HepG2 (cell line): ENCODE measurements around the gene CDH23. TPM values are rescaled to one million over a fixed set of nuclear protein-coding genes. Genes with fewer than 3 reads are reported as not detected.

Experiments
- ATAC-seq: fragments of 200-7000 bp; cut with Tn5 transposase; 3 replicates; pipeline ENCODE4 v1.9.1; 2020; ENCODE audit warnings: mild to moderate bottlenecking, moderate library complexity
- BruUV-seq: library from RNA; stranded (reverse); fragments of 400-500 nt; replicated peaks from 2 replicates; lab custom pipeline; 2021; lab: Mats Ljungman, UMichigan
- CTCF ChIA-PET: fragments of 300-600 bp; formaldehyde crosslinking; extraction: SDS; loops from one replicate; lab custom pipeline; 2021; ENCODE audit warnings: low total read pairs, inconsistent platforms, low intra/inter-chr PET ratio; lab: Yijun Ruan, JAX
- POLR2A ChIA-PET: fragments of 350-600 bp; sonication (Branson Sonifier 250); formaldehyde crosslinking; loops from one replicate; lab custom pipeline; 2020; ENCODE audit warnings: antibody characterized with exemption, inconsistent platforms; lab: Yijun Ruan, JAX
- DNase-seq: peaks from one replicate; pipeline ENCODE4 v3.0.0-alpha.2; 2015; ENCODE audit warnings: low spot score
- FAIRE-seq: peaks from 3 replicates; lab custom pipeline; 2011; peaks lifted over from hg19 to GRCh38; lab: Jason Lieb, UNC
- H2AFZ ChIP-seq: one replicate; pipeline ENCODE4 v1.6.1; 2011; ENCODE audit warnings: low read length, inconsistent platforms
- H3K27ac ChIP-seq: fragments of 300-600 bp; 3 replicates; pipeline ENCODE4 v1.8.0; 2011; ENCODE audit warnings: mixed run types, mild to moderate bottlenecking, mixed read lengths, low read length, inconsistent platforms; ENCODE audit not compliant: insufficient read depth; ENCODE audit errors: extremely low read length
- H3K27me3 ChIP-seq, 2 experiments: fragments of 200-600 bp in 1 of 2; 2 replicates in 1 of 2; 3 replicates in 1 of 2; pipeline versions ENCODE4 v1.6.0 to v1.8.0; 2011; ENCODE audit warnings: low read length in 2 of 2, mild to moderate bottlenecking in 2 of 2, moderate library complexity in 2 of 2, inconsistent platforms in 1 of 2; ENCODE audit not compliant: insufficient read depth in 2 of 2, control insufficient read depth in 1 of 2
- H3K36me3 ChIP-seq, 2 experiments: fragments of 200-600 bp in 1 of 2; replicated peaks in 1 of 2; 2 replicates in 1 of 2; 3 replicates in 1 of 2; pipeline versions ENCODE4 v1.5.1 to v1.8.0; 2011; ENCODE audit warnings: low read length in 2 of 2, inconsistent platforms in 1 of 2; ENCODE audit not compliant: insufficient read depth in 2 of 2, control insufficient read depth in 1 of 2
- H3K4me1 ChIP-seq: 2 replicates; pipeline ENCODE4 v1.5.1; 2012; ENCODE audit warnings: low read length, inconsistent platforms; ENCODE audit not compliant: insufficient read depth
- H3K4me2 ChIP-seq: 2 replicates; pipeline ENCODE4 v1.6.0; 2011; ENCODE audit warnings: low read depth, low read length, inconsistent platforms
- H3K4me3 ChIP-seq, 3 experiments: fragments of 200-600 bp in 1 of 3; sonication (generic), shearing (Covaris generic) in 1 of 3; replicated peaks in 1 of 3; 2 replicates each; pipeline ENCODE4 v1.5.1; 2011 to 2016; ENCODE audit warnings: low read length in 3 of 3, inconsistent platforms in 2 of 3, low read depth in 2 of 3, mild to moderate bottlenecking in 2 of 3, control low read depth in 1 of 3, mixed read lengths in 1 of 3; ENCODE audit not compliant: insufficient read depth in 1 of 3
- H3K79me2 ChIP-seq: one replicate; pipeline ENCODE4 v1.6.1; 2011; ENCODE audit warnings: low read length, inconsistent platforms; ENCODE audit not compliant: insufficient read depth
- H3K9ac ChIP-seq: 2 replicates; pipeline ENCODE4 v1.6.0; 2011; ENCODE audit warnings: mild to moderate bottlenecking, low read depth, low read length, inconsistent platforms; ENCODE audit not compliant: insufficient read depth
- H3K9me3 ChIP-seq: 2 replicates; pipeline ENCODE4 v1.5.1; 2012; ENCODE audit warnings: mild to moderate bottlenecking, low read length
- H4K20me1 ChIP-seq: 2 replicates; pipeline ENCODE4 v1.6.0; 2011; ENCODE audit warnings: inconsistent platforms, mild to moderate bottlenecking, low read length, moderate library complexity; ENCODE audit not compliant: insufficient read depth
- ADNP ChIP-seq: sonication (generic); formaldehyde crosslinking; IDR thresholded peaks from 2 replicates; pipeline ENCODE4 v1.4.0; 2020; ENCODE audit warnings: missing genetic modification reagents
- ARID2 ChIP-seq: sonication (generic); formaldehyde crosslinking; IDR thresholded peaks from 2 replicates; pipeline ENCODE4 v1.8.1; 2022; ENCODE audit warnings: mild to moderate bottlenecking, missing genetic modification reagents, borderline replicate concordance
- ATF2 ChIP-seq: sonication (generic); formaldehyde crosslinking; IDR thresholded peaks from 2 replicates; pipeline ENCODE4 v1.4.0; 2020; ENCODE audit warnings: missing genetic modification reagents
- ATF7 ChIP-seq, 2 experiments: fragments of 450-650 bp in 1 of 2; sonication (generic) in 1 of 2; formaldehyde crosslinking in 1 of 2; IDR thresholded peaks; 2 replicates each; pipeline versions ENCODE4 v1.4.0 to v1.6.1; 2016 to 2020; ENCODE audit warnings: antibody characterized with exemption in 1 of 2, mild to moderate bottlenecking in 1 of 2, missing genetic modification reagents in 1 of 2
- CHCHD3 ChIP-seq: sonication (generic); formaldehyde crosslinking; IDR thresholded peaks from 2 replicates; pipeline ENCODE4 v1.8.0; 2022; ENCODE audit warnings: mild to moderate bottlenecking, missing genetic modification reagents, moderate library complexity
- FOSL1 ChIP-seq: sonication (generic); formaldehyde crosslinking; IDR thresholded peaks from 2 replicates; pipeline ENCODE4 v1.9.0; 2021; ENCODE audit warnings: missing genetic modification reagents, borderline replicate concordance
- KAT8 ChIP-seq: IDR thresholded peaks from 2 replicates; pipeline ENCODE4 v1.6.1; 2016; ENCODE audit warnings: missing genetic modification reagents, missing compliant biosample characterization
- MAX ChIP-seq: IDR thresholded peaks from 2 replicates; pipeline ENCODE4 v1.6.1; 2012; ENCODE audit warnings: inconsistent platforms
- PLRG1 ChIP-seq: fragments of 450-650 bp; conservative IDR thresholded peaks from 2 replicates; pipeline ENCODE4 v1.6.1; 2016
- RBFOX2 ChIP-seq: fragments of 200-400 bp; formaldehyde crosslinking; IDR thresholded peaks from 2 replicates; pipeline ENCODE4 v1.6.1; 2017; ENCODE audit warnings: low read depth, mild to moderate bottlenecking, low read length
- TCF7 ChIP-seq: sonication (generic); IDR thresholded peaks from 2 replicates; pipeline ENCODE4 v1.6.1; 2016; ENCODE audit warnings: antibody characterized with exemption, low read depth
- ZNF605 ChIP-seq: sonication (generic); formaldehyde crosslinking; IDR thresholded peaks from 2 replicates; pipeline ENCODE4 v1.8.0; 2022; ENCODE audit warnings: mild to moderate bottlenecking, missing genetic modification reagents
- ZNF674 ChIP-seq: sonication (generic); formaldehyde crosslinking; IDR thresholded peaks from 2 replicates; pipeline ENCODE4 v1.5.0; 2020; ENCODE audit warnings: low read depth, mild to moderate bottlenecking, missing genetic modification reagents
- ZNF766 ChIP-seq: sonication (generic); formaldehyde crosslinking; IDR thresholded peaks from 2 replicates; pipeline ENCODE4 v1.5.0; 2020; ENCODE audit warnings: missing genetic modification reagents, borderline replicate concordance
- ZNF788 ChIP-seq: sonication (generic); formaldehyde crosslinking; IDR thresholded peaks from 2 replicates; pipeline ENCODE4 v1.5.0; 2020; ENCODE audit warnings: mild to moderate bottlenecking, missing genetic modification reagents, borderline replicate concordance
- ZNF816 ChIP-seq: sonication (generic); formaldehyde crosslinking; IDR thresholded peaks from 2 replicates; pipeline ENCODE4 v1.8.0; 2022; ENCODE audit warnings: missing genetic modification reagents, mild to moderate bottlenecking, borderline replicate concordance
- WGBS: methylation state at CpG from one replicate; pipeline ENCODE4 v1.1.6; 2017; ENCODE audit warnings: low lambda C conversion rate; 5-methylcytosine and 5-hydroxymethylcytosine counted together
- in situ Hi-C: cut with HindIII; loops from 2 replicates; pipeline ENCODE4 v1.10.0; 2017; ENCODE audit warnings: low pct_unique_long_range_greater_than_20kb; ENCODE audit not compliant: extremely low pct_ligation_motif_present
- intact Hi-C: fragments of 100-400 bp; cut with micrococcal nuclease; formaldehyde crosslinking; loops from one replicate; pipeline ENCODE4 v1.10.0; 2022; ENCODE audit not compliant: unreplicated experiment
- polyA plus RNA-seq, 8 experiments: library from polyadenylated mRNA; depleted of rRNA in 3 of 8; stranded (reverse) in 7 of 8; unstranded in 1 of 8; fragments of >200 nt; fragmentation: Illumina TruSeq in 4 of 8; extraction: Trizol in 4 of 8; gene quantifications; 2 replicates each; pipeline versions ENCODE4 v1.2.1 to v1.2.3, GENCODE V29; 2011 to 2016; ENCODE audit warnings: low read depth in 4 of 8, missing spikeins in 1 of 8, mixed read lengths in 1 of 8; ENCODE audit not compliant: insufficient read depth in 1 of 8
- total RNA-seq, 5 experiments: library from RNA; depleted of rRNA; stranded (reverse); fragments of >200 nt; fragmentation: Illumina TruSeq; extraction: Trizol; gene quantifications; 2 replicates each; pipeline ENCODE4 v1.2.3, GENCODE V29; 2016; ENCODE audit warnings: low read depth in 1 of 5
- TF ChIP-seq, protein P1 (sequence below): sonication (generic); formaldehyde crosslinking; IDR thresholded peaks from 2 replicates; pipeline ENCODE4 v1.8.0; 2023; ENCODE audit warnings: mild to moderate bottlenecking, missing genetic modification reagents
- TF ChIP-seq, protein P2 (sequence below): sonication (generic); formaldehyde crosslinking; IDR thresholded peaks from 2 replicates; pipeline ENCODE4 v1.9.0; 2022; ENCODE audit warnings: missing genetic modification reagents, mild to moderate bottlenecking, borderline replicate concordance

Gene CDH23
- total and polyA plus RNA-seq, 2 of the 13 experiments (the other 11 are each of a cell fraction or from before 2014, with no cell fraction given), result 0.13 TPM; not detected in 1

- in situ Hi-C loops, result no loop called here
- H3K79me2 ChIP-seq, result no peaks in the 10 kb centered on the region
- intact Hi-C loops, result no loop called here
- H3K4me2 ChIP-seq, result no peak overlapping the region
- no peaks in the 10 kb centered on the region for H4K20me1 ChIP-seq
- POLR2A ChIA-PET, result no interaction called here
- TF ChIP-seq TCF7, result no peak
- no peak for TF ChIP-seq ZNF605 (CRISPR knock-in tag)
- TF ChIP-seq ZNF816 (CRISPR knock-in tag), result no peak
- no peak for TF ChIP-seq ZNF766 (CRISPR knock-in tag)
- TF ChIP-seq ZNF674 (CRISPR knock-in tag), result no peak
- TF ChIP-seq FOSL1 (CRISPR knock-in tag), result no peak
- TF ChIP-seq RBFOX2, result no peak
- no peak for TF ChIP-seq CHCHD3 (CRISPR knock-in tag)
- TF ChIP-seq ZNF788, result no peak
- TF ChIP-seq, protein P1, sequence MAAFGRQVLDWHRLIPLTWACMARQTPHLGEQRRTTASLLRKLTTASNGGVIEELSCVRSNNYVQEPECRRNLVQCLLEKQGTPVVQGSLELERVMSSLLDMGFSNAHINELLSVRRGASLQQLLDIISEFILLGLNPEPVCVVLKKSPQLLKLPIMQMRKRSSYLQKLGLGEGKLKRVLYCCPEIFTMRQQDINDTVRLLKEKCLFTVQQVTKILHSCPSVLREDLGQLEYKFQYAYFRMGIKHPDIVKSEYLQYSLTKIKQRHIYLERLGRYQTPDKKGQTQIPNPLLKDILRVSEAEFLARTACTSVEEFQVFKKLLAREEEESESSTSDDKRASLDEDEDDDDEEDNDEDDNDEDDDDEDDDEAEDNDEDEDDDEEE (CRISPR knock-in tag), result no peak
- TF ChIP-seq ARID2, result no peak
- TF ChIP-seq ATF2 (CRISPR knock-in tag), result no peak
- TF ChIP-seq, protein P2, sequence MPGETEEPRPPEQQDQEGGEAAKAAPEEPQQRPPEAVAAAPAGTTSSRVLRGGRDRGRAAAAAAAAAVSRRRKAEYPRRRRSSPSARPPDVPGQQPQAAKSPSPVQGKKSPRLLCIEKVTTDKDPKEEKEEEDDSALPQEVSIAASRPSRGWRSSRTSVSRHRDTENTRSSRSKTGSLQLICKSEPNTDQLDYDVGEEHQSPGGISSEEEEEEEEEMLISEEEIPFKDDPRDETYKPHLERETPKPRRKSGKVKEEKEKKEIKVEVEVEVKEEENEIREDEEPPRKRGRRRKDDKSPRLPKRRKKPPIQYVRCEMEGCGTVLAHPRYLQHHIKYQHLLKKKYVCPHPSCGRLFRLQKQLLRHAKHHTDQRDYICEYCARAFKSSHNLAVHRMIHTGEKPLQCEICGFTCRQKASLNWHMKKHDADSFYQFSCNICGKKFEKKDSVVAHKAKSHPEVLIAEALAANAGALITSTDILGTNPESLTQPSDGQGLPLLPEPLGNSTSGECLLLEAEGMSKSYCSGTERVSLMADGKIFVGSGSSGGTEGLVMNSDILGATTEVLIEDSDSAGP (CRISPR knock-in tag), result no peak
- TF ChIP-seq MAX, result no peak
- TF ChIP-seq PLRG1, result no peak
- no peak for TF ChIP-seq ADNP
- TF ChIP-seq KAT8, result no peak
- TF ChIP-seq ATF7 (IDR thresholded peaks at IDR 0.05), result no peak
- no peak for TF ChIP-seq ATF7 (CRISPR knock-in tag; IDR thresholded peaks at IDR 0.05)
- no peak overlapping the region for H3K4me3 ChIP-seq
- H3K36me3 ChIP-seq, result no peaks in the 10 kb centered on the region
- peaks cover 50% of the 10 kb centered on the region for H3K4me1 ChIP-seq
- 36% methylated on average over 8 of the region's 11 CpGs for WGBS
- FAIRE-seq, result no peak
- DNase-seq, result no peak
- H3K27me3 ChIP-seq, result peaks cover 1 to 31% of the 10 kb centered on the region in 2 experiments; a peak in 3 of 5 replicates
- no peak overlapping the region for H2AFZ ChIP-seq
- no peak overlapping the region for H3K27ac ChIP-seq
- no peaks in the 10 kb centered on the region for H3K9me3 ChIP-seq
- BruUV-seq, result no TSS peak
- no peak; the same call in 2 of the 3 replicates for ATAC-seq
- CTCF ChIA-PET, result no interaction called here
- no peak overlapping the region for H3K9ac ChIP-seq
Observed at GRCh38 chr10:71726580-71727104, 329.9 kb downstream of the CDH23 start.
